Muscle of leg (tissue), 16 donors: ENCODE data around the gene SGTA. TPM values are rescaled to one million over a fixed set of nuclear protein-coding genes. Genes with fewer than 3 reads are reported as not detected.

ENCODE experiments used
- DNase-seq: peaks from one replicate; pipeline ENCODE4 v3.0.0; 2013
- H3K27ac ChIP-seq: one replicate; pipeline ENCODE4 v1.5.1; 2013; ENCODE audit warnings: mild to moderate bottlenecking, low read length, control low read depth
- H3K27me3 ChIP-seq: one replicate; pipeline ENCODE4 v1.6.1; 2013; ENCODE audit warnings: low read length; ENCODE audit not compliant: control insufficient read depth, insufficient read depth
- H3K36me3 ChIP-seq: one replicate; pipeline ENCODE4 v1.6.1; 2013; ENCODE audit warnings: low read length; ENCODE audit not compliant: control insufficient read depth, insufficient read depth
- H3K4me1 ChIP-seq: one replicate; pipeline ENCODE4 v1.6.1; 2013; ENCODE audit warnings: low read length; ENCODE audit not compliant: control insufficient read depth, insufficient read depth
- H3K4me3 ChIP-seq: one replicate; pipeline ENCODE4 v1.5.1; 2013; ENCODE audit warnings: low read length, control low read depth
- H3K9me3 ChIP-seq: replicated peaks from 2 replicates; pipeline ENCODE4 v1.6.1; 2013; ENCODE audit warnings: low read depth, low read length; ENCODE audit not compliant: control insufficient read depth
- WGBS: methylation state at CpG from one replicate; pipeline ENCODE4 v1.1.5; 2013; ENCODE audit warnings: missing lambda C conversion rate; ENCODE audit not compliant: insufficient coverage; 5-methylcytosine and 5-hydroxymethylcytosine counted together
- long read RNA-seq, 11 donors: transcript quantifications; one replicate each; lab custom pipeline, GENCODE V29; 2026
- polyA plus RNA-seq, 8 donors: library from polyadenylated mRNA; unstranded; fragments of 120-200 nt; gene quantifications; one replicate each; pipeline versions ENCODE4 v1.2.1 to v1.2.3, GENCODE V29; 2013; ENCODE audit warnings: inconsistent platforms in 1 of 8, low replicate concordance in 1 of 8; ENCODE audit not compliant: insufficient read length in 8 of 8, insufficient read depth in 1 of 8
- total RNA-seq: library from RNA; stranded (reverse); fragments of 120-200 nt; gene quantifications from one replicate; pipeline ENCODE4 v1.2.4, GENCODE V29; 2013

Gene SGTA, protein sequence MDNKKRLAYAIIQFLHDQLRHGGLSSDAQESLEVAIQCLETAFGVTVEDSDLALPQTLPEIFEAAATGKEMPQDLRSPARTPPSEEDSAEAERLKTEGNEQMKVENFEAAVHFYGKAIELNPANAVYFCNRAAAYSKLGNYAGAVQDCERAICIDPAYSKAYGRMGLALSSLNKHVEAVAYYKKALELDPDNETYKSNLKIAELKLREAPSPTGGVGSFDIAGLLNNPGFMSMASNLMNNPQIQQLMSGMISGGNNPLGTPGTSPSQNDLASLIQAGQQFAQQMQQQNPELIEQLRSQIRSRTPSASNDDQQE
- total RNA-seq, result 39.9 TPM
- polyA plus RNA-seq, result 10 to 100 TPM; 77.2 to 95.8 (median 84.3) TPM
- long read RNA-seq, donor 1, transcript SGTA-201 (12 exons, 2,330 nt), result major isoform, 12 of 12 reads
- long read RNA-seq, donor 1, partial matches to known transcripts, result 0 of 12 reads
- long read RNA-seq, donor 1, other reads (novel, unspliced or antisense), result 0 of 12 reads
- long read RNA-seq, donor 2, partial matches to known transcripts, result 0 of 2 reads
- long read RNA-seq, donor 2, other reads (novel, unspliced or antisense), result 0 of 2 reads
- long read RNA-seq, donor 3, transcript SGTA-201 (12 exons, 2,330 nt), result major isoform, 24 of 46 reads
- long read RNA-seq, donor 3, partial matches to known transcripts, result 21 of 46 reads
- long read RNA-seq, donor 3, other reads (novel, unspliced or antisense), result 0 of 46 reads
- long read RNA-seq, donor 4, transcript SGTA-201 (12 exons, 2,330 nt), result major isoform, 12 of 46 reads
- long read RNA-seq, donor 4, partial matches to known transcripts, result 32 of 46 reads
- long read RNA-seq, donor 4, other reads (novel, unspliced or antisense), result 0 of 46 reads
- long read RNA-seq, donor 5, transcript SGTA-201 (12 exons, 2,330 nt), result major isoform, 43 of 78 reads
- long read RNA-seq, donor 5, partial matches to known transcripts, result 35 of 78 reads
- long read RNA-seq, donor 5, other reads (novel, unspliced or antisense), result 0 of 78 reads
- long read RNA-seq, donor 6, transcript SGTA-201 (12 exons, 2,330 nt), result major isoform, 17 of 86 reads
- long read RNA-seq, donor 6, partial matches to known transcripts, result 54 of 86 reads
- long read RNA-seq, donor 6, other reads (novel, unspliced or antisense), result 14 of 86 reads
- long read RNA-seq, donor 7, transcript SGTA-201 (12 exons, 2,330 nt), result major isoform, 21 of 45 reads
- long read RNA-seq, donor 7, partial matches to known transcripts, result 23 of 45 reads
- long read RNA-seq, donor 7, other reads (novel, unspliced or antisense), result 0 of 45 reads
- long read RNA-seq, donor 8, transcript SGTA-201 (12 exons, 2,330 nt), result major isoform, 7 of 31 reads
- long read RNA-seq, donor 8, partial matches to known transcripts, result 23 of 31 reads
- long read RNA-seq, donor 8, other reads (novel, unspliced or antisense), result 0 of 31 reads
- long read RNA-seq, donor 9, transcript SGTA-201 (12 exons, 2,330 nt), result major isoform, 10 of 35 reads
- long read RNA-seq, donor 9, partial matches to known transcripts, result 25 of 35 reads
- long read RNA-seq, donor 9, other reads (novel, unspliced or antisense), result 0 of 35 reads
- long read RNA-seq, donor 10, transcript SGTA-201 (12 exons, 2,330 nt), result major isoform, 13 of 47 reads
- long read RNA-seq, donor 10, partial matches to known transcripts, result 33 of 47 reads
- long read RNA-seq, donor 10, other reads (novel, unspliced or antisense), result 0 of 47 reads
- long read RNA-seq, donor 11, transcript SGTA-201 (12 exons, 2,330 nt), result major isoform, 21 of 38 reads
- long read RNA-seq, donor 11, partial matches to known transcripts, result 16 of 38 reads
- long read RNA-seq, donor 11, other reads (novel, unspliced or antisense), result 0 of 38 reads

DNA sequence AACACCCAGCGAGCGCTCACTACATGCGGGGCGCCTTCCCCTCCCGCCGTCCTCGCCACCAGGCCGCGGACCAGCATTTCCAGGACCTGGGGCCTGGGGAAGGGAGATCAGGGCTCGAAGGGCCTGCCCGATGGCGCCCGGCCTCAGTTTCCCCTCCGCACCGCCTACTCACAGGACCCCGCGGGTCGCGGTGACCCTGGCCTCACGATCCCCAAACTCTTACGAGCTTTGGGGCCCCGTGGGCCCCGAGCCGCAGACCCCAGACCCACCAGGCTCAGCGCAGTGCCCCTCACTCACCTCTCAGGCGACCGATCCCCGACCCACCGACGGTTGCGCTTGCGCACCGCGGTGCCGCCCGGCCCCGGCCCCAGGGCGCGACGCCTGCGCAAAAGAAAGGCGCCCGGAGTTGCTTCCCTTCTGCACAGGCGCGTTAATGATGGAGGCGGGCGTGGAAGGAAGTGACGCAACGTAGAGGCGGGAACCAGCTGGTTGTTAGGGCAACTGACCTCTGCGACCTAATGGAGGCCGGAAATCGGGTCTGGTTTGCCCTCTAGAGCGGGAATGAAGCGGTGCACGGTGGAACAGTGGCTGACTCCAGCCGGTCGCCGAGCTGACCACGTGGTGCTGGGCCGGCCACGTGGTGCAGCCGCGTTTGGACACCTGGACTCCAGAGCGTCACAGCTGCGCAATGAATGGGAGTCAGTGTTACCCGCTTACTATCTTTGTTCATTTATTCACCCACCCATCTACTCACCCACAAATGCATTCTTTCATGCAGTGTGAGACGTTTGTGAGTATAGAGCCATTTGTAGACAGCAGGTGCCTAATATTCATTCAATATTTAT lies at the start of gene SGTA:
Gene SGTA, minus strand, starts transcription at position 338 of the 845 bp plus-strand sequence. CDS start 14,205 bp downstream, outside the sequence.
- Histone ChIP-seq H3K27me3 (no peaks in the 10 kb centered on the region), H3K4me3 (peak within 1 kb of the TSS; percentile 100), H3K4me1 (peaks cover 64% of the 10 kb centered on the region), H3K9me3 (no peaks in the 10 kb centered on the region), H3K27ac (peak within 1 kb of the TSS; percentile 89), H3K36me3 (peaks cover 21% of the 10 kb centered on the region)
- WGBS, result 0% methylated on average over 59 of the region's 68 CpGs
- DNase-seq, result peak; percentile 99

DNA sequence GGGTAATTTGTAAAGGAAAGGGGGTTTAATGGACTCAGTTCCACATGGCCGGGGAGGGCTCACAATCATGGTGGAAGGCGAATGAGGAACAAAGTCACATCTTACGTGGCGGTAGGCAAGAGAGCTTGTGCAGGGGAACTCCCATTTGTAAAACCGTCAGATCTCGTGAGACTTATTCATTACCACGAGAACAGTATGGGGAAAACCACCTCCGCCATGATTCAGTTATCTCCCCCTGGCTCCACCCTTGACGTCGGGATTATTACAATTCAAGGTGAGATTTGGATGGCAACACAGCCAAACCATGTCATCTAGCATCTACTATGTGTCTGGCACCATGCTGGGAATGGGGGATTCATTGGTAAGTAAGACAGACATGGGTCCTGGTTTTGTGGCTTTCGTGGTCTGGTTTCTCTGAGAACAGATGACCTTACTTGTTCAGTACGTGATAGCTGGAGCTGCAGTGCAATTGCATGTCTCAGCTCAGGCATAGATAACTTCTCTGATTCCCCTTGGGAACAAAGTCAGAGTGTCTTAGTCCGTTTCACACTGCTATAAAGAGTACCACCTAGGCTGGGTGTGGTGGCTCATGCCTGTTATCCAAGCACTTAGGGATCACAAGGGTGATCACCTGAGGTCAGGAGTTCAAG lies 44.9 kb upstream of the SGTA start:
- DNase-seq, result no peak
- H3K4me3 ChIP-seq, result no peak overlapping the region
- WGBS, result 89% methylated on average over 12 of the region's 13 CpGs
- H3K36me3 ChIP-seq, result peaks cover 37% of the 10 kb centered on the region
- H3K27ac ChIP-seq, result no peak overlapping the region
- no peaks in the 10 kb centered on the region for H3K4me1 ChIP-seq
- H3K27me3 ChIP-seq, result no peaks in the 10 kb centered on the region
- H3K9me3 ChIP-seq, result peaks cover 26% of the 10 kb centered on the region

DNA sequence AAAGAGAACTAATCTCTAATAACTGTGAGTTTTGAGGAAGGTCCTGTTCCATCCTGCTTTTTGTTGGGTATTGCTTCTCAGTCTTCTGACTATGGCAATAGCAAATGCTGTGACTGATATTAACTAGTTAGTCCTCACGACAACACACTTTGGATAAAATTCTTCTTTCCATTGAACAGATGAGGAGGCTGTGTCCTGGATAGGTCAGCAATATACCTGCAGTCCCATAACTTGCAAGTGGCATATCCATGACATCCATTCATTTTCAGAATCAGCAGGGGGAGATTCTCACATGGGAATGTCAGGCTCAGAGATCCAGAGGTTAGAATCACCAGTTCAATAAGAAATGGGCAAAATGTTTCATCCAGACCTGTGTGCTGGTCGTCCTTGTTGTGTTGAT lies 43.9 kb upstream of the SGTA start:
- WGBS, result no CpG with 5 or more reads among the region's 2 CpGs
- no peak overlapping the region for H3K27ac ChIP-seq
- no peaks in the 10 kb centered on the region for H3K27me3 ChIP-seq
- peaks cover 31% of the 10 kb centered on the region for H3K36me3 ChIP-seq
- peaks cover 16% of the 10 kb centered on the region for H3K9me3 ChIP-seq
- no peak overlapping the region for H3K4me3 ChIP-seq
- no peak for DNase-seq
- no peaks in the 10 kb centered on the region for H3K4me1 ChIP-seq

- no peak overlapping the region for H3K4me3 ChIP-seq
- no peak overlapping the region for H3K27ac ChIP-seq
- peaks cover 2% of the 10 kb centered on the region for H3K9me3 ChIP-seq
- no peak for DNase-seq
- no peaks in the 10 kb centered on the region for H3K27me3 ChIP-seq
- peaks cover 7% of the 10 kb centered on the region for H3K4me1 ChIP-seq
- peaks cover 28% of the 10 kb centered on the region for H3K36me3 ChIP-seq
- 58% methylated on average over 8 of the region's 8 CpGs for WGBS
These were observed 41.1 kb upstream of the SGTA start for GRCh38 chr19:2824129-2824528.

- 65% methylated on average over 8 of the region's 9 CpGs for WGBS
- Histone ChIP-seq H3K9me3 (peaks cover 2% of the 10 kb centered on the region), H3K27ac (no peak overlapping the region), H3K4me3 (no peak overlapping the region), H3K4me1 (peaks cover 7% of the 10 kb centered on the region), H3K36me3 (peaks cover 25% of the 10 kb centered on the region), H3K27me3 (no peaks in the 10 kb centered on the region)
- DNase-seq, result no peak
These were observed 40.6 kb upstream of the SGTA start for GRCh38 chr19:2823646-2824045.

GRCh38 chr19:2822846-2823245 lies 39.8 kb upstream of the SGTA start:
- 94% methylated on average over 3 of the region's 5 CpGs for WGBS
- no peak overlapping the region for H3K27ac ChIP-seq

DNA sequence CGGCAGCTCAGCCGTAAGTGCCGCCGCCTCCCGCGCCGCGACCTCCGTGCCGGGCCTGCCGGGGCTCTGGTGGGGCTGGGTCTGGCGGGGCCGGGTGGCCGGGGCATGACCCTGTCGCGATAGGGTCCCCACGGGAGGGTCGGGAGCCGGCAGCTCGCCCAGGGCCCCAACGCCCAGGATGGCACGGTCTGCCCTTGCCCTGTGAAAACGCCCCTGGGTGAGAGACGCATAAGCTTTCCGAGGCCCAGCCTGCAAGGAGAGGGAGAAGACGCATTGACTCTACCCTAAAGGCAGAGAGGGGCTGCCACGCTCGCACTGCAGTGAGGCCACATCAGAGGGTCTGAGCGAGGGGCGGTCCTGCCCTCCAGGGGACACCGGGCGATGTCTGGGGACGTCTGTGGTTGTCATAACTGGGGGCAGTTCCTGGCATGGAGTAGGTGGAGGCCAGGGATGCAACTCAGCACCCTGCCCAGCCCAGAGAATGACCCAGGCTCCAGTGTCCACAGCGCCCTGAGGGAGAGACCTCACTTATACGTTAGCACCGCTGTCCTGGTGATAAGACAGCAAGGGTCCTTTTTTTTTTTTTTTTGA lies 37.1 kb upstream of the SGTA start:
- Histone ChIP-seq H3K36me3 (peaks cover 11% of the 10 kb centered on the region), H3K27me3 (no peaks in the 10 kb centered on the region), H3K27ac (no peak overlapping the region), H3K9me3 (no peaks in the 10 kb centered on the region), H3K4me1 (peaks cover 7% of the 10 kb centered on the region), H3K4me3 (peak overlapping the region; percentile 73)
- WGBS, result 2% methylated on average over 36 of the region's 36 CpGs
- DNase-seq, result peak; percentile 20

More at GRCh38 chr19:2822846-2823245, 39.8 kb upstream of the SGTA start:
- Histone ChIP-seq H3K4me3 (no peak overlapping the region), H3K4me1 (peaks cover 7% of the 10 kb centered on the region), H3K9me3 (no peaks in the 10 kb centered on the region), H3K27me3 (no peaks in the 10 kb centered on the region), H3K36me3 (peaks cover 18% of the 10 kb centered on the region)
- DNase-seq, result no peak

- under 1% methylated on average over 59 of the region's 64 CpGs for WGBS
- Histone ChIP-seq H3K4me1 (peaks cover 7% of the 10 kb centered on the region), H3K36me3 (peaks cover 12% of the 10 kb centered on the region), H3K27me3 (no peaks in the 10 kb centered on the region), H3K27ac (no peak within 1 kb of the TSS), H3K4me3 (peak within 1 kb of the TSS; percentile 73), H3K9me3 (no peaks in the 10 kb centered on the region)
- peak; percentile 97 for DNase-seq
These were observed 36.6 kb upstream of the SGTA start, which contains the start of gene ZNF554 for GRCh38 chr19:2819540-2820111. Gene ZNF554 (plus strand): TSS chr19:2819868. CDS start chr19:2820072, 204 bp downstream.
